Uterus (tissue), 4 donors: ENCODE measurements around the gene CEP78. TPM values are rescaled to one million over a fixed set of nuclear protein-coding genes. Genes with fewer than 3 reads are reported as not detected.

Experiments
- DNase-seq, 2 donors: peaks; one replicate each; pipeline ENCODE4 v3.0.0-alpha.2; 2019 to 2020
- H3K27ac ChIP-seq, 2 donors: fragments of 200-600 bp; sonication (generic); 1 replicate in 1 of 2; 2 replicates in 1 of 2; pipeline ENCODE4 v1.5.1; 2016 to 2018
- H3K27me3 ChIP-seq, 2 donors: fragments of 200-600 bp; sonication (generic); one replicate each; pipeline ENCODE4 v1.5.1; 2018 to 2019; ENCODE audit warnings: control low read depth in 1 of 2
- H3K36me3 ChIP-seq, 2 donors: fragments of 200-600 bp; sonication (generic); one replicate each; pipeline ENCODE4 v1.5.1; 2019; ENCODE audit warnings: control low read depth in 1 of 2
- H3K4me1 ChIP-seq, 2 donors: fragments of 200-600 bp; sonication (generic); one replicate each; pipeline ENCODE4 v1.5.1; 2018 to 2019; ENCODE audit warnings: control low read depth in 1 of 2
- H3K4me3 ChIP-seq, 2 donors: fragments of 200-600 bp; sonication (generic); 1 replicate in 1 of 2; 2 replicates in 1 of 2; pipeline ENCODE4 v1.5.1; 2018 to 2019; ENCODE audit warnings: mild to moderate bottlenecking in 1 of 2
- H3K9me3 ChIP-seq, 2 donors: fragments of 200-600 bp; sonication (generic); one replicate each; pipeline ENCODE4 v1.5.1; 2019; ENCODE audit warnings: control low read depth in 1 of 2
- CTCF ChIP-seq, 4 experiments: fragments of 200-600 bp in 2 of 4; fragments of 450-650 bp in 2 of 4; sonication (generic) in 2 of 4; IDR thresholded peaks; one replicate each; pipeline ENCODE4 v1.5.1; 2016 to 2019; ENCODE audit warnings: antibody characterized with exemption in 4 of 4, mild to moderate bottlenecking in 2 of 4, moderate library complexity in 1 of 4
- POLR2A ChIP-seq, 2 donors: fragments of 450-650 bp; IDR thresholded peaks; one replicate each; pipeline ENCODE4 v1.6.1; 2016; ENCODE audit warnings: antibody characterized with exemption in 2 of 2, mild to moderate bottlenecking in 1 of 2, moderate library complexity in 1 of 2
- intact Hi-C: fragments of 100-400 bp; cut with DNase I; formaldehyde crosslinking; loops from one replicate; pipeline ENCODE4 v1.15.1; 2023; ENCODE audit warnings: low total_unique reads
- total RNA-seq, 4 donors: library from RNA; depleted of rRNA in 3 of 4; stranded (reverse); fragments of >200 nt in 3 of 4; gene quantifications; one replicate each; pipeline versions ENCODE4 v1.1.0 to v1.2.4, GENCODE V29; 2014 to 2023
- donor health status: DM: yes; HTN: yes; CAD: no.

Gene CEP78
- total RNA-seq, 4 donors from 2014 or later: 8.7 to 59.3 (median 26.7) TPM

- Histone ChIP-seq H3K36me3 (no peaks in the 10 kb centered on the region), H3K27ac (no peak overlapping the region), H3K4me3 (no peak overlapping the region), H3K4me1 (no peaks in the 10 kb centered on the region), H3K9me3 (no peaks in the 10 kb centered on the region), H3K27me3 (no peaks in the 10 kb centered on the region)
- no peak for TF ChIP-seq POLR2A (IDR thresholded peaks at IDR 0.05)
- no peak for TF ChIP-seq CTCF (IDR thresholded peaks at IDR 0.05)
- DNase-seq: no peak
- intact Hi-C loops: no loop called here
Measured at GRCh38 chr9:78292026-78292425, 56.2 kb downstream of the CEP78 start.

GRCh38 chr9:78292716-78293497 is 57.0 kb downstream of the CEP78 start:
- Histone ChIP-seq H3K4me3 (no peak overlapping the region), H3K27ac (no peak overlapping the region), H3K27me3 (no peaks in the 10 kb centered on the region), H3K9me3 (no peaks in the 10 kb centered on the region), H3K36me3 (no peaks in the 10 kb centered on the region), H3K4me1 (peaks cover 0 to 3% of the 10 kb centered on the region in 2 donors)
- DNase-seq: no peak
- no peak for TF ChIP-seq CTCF (IDR thresholded peaks at IDR 0.05)
- no peak for TF ChIP-seq POLR2A (IDR thresholded peaks at IDR 0.05)
- intact Hi-C loops: no loop called here

GRCh38 chr9:78294290-78295176 is 58.7 kb downstream of the CEP78 start:
- no peaks in the 10 kb centered on the region for H3K36me3 ChIP-seq
- H3K9me3 ChIP-seq: no peaks in the 10 kb centered on the region
- no peak overlapping the region for H3K4me3 ChIP-seq
- peaks cover 0 to 13% of the 10 kb centered on the region in 2 donors for H3K27me3 ChIP-seq
- peaks cover 0 to 9% of the 10 kb centered on the region in 2 donors for H3K4me1 ChIP-seq
- no peak overlapping the region for H3K27ac ChIP-seq
- DNase-seq: no peak
- intact Hi-C loops: no loop called here
- TF ChIP-seq POLR2A (IDR thresholded peaks at IDR 0.05): no peak
- TF ChIP-seq CTCF (IDR thresholded peaks at IDR 0.05): no peak

- no peaks in the 10 kb centered on the region for H3K36me3 ChIP-seq
- no peak overlapping the region for H3K27ac ChIP-seq
- TF ChIP-seq CTCF (IDR thresholded peaks at IDR 0.05) (no peak), POLR2A (IDR thresholded peaks at IDR 0.05) (no peak)
- intact Hi-C loops: no loop called here
- no peak overlapping the region for H3K4me3 ChIP-seq
- H3K4me1 ChIP-seq: peaks cover 0 to 9% of the 10 kb centered on the region in 2 donors
- H3K9me3 ChIP-seq: no peaks in the 10 kb centered on the region
- peaks cover 3 to 20% of the 10 kb centered on the region in 2 donors for H3K27me3 ChIP-seq
- no peak for DNase-seq
Measured at GRCh38 chr9:78295177-78295575, 59.3 kb downstream of the CEP78 start.

- H3K4me3 ChIP-seq: peak overlapping the region in 1 of 2 donors; percentile 49
- no peak for DNase-seq
- intact Hi-C loops: no loop called here
Measured at GRCh38 chr9:78295731-78296130, 59.9 kb downstream of the CEP78 start.

More at GRCh38 chr9:78295731-78296130, 59.9 kb downstream of the CEP78 start:
- TF ChIP-seq CTCF (IDR thresholded peaks at IDR 0.05): no peak
- no peak for TF ChIP-seq POLR2A (IDR thresholded peaks at IDR 0.05)
- Histone ChIP-seq H3K4me1 (peaks cover 0 to 9% of the 10 kb centered on the region in 2 donors), H3K9me3 (no peaks in the 10 kb centered on the region), H3K27me3 (peaks cover 3 to 24% of the 10 kb centered on the region in 2 donors), H3K36me3 (no peaks in the 10 kb centered on the region), H3K27ac (no peak overlapping the region)
